DMS79 (cell line): ENCODE results near the gene FBF1.

ENCODE experiments used
- DNase-seq: peaks from one replicate; lab custom pipeline; 2025; lab: John Stamatoyannopoulos, UW

Gene FBF1

DNA sequence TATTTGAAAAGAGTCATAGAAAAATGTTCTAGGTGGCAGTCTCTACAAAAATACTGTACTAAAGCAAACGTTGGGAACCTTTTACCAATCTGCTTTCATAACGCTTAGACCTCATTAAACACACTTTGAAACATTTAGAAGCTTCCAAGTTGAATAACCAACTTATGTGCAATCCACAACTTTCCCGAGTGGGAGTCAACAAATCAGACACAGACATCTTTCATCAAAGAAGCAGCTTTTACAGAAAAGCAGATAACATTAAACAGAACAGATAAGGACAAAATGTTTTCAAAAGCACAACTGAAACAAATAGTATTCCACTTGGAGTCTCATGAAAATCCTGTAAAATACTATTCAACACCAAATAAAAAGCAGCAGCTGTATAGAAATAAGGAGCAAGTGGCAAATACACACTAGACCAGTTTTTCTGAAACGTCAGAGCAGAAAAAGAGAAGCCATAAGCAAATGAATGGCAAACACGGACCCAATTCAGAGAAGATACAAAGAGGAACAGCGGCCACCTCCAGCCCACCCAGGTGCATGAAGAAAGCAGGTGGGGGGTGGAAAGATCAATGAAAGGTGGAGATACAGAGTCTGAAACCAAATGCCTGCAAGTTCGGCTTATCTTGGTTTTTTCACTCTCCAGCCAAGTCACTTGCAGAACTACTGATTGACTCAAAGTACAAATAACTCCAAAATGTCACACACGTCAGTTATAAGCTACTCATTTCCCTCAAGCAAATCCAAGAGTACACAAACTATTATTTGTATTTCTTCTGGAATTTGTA, 18.4 kb upstream of the FBF1 start:
- no peak for DNase-seq

DNA sequence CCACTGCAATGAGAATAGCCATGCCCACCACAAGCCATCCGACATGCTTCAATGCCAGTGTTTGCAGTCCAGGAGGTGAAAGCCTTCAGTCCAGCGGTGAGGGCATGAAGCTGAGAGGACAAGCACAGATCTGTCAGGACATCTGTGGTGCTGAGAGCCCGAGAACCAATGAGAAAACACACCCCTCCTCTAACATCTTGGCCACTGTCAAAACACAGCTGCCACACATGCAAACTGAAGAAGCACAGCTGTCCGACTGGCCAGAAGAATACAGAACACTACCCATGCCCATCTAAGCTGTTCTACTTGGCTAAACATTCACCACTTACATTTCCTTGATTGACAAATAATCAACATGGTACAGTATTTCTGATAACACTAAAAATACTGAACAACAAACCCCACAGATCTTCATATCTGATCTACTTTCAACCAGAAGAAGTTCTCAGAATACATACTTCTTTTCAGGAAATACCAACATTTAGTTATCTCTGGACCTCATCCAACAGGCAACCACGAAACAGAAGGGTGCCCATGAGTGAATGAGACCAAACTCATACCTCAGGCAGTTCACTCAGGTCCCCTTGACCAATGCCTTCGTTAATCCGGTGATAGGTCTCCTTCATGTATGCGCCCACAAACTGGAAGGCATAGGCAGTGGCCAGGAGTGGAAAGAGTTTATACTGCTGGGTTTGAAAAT, 10.2 kb upstream of the FBF1 start:
- no peak for DNase-seq

DNA sequence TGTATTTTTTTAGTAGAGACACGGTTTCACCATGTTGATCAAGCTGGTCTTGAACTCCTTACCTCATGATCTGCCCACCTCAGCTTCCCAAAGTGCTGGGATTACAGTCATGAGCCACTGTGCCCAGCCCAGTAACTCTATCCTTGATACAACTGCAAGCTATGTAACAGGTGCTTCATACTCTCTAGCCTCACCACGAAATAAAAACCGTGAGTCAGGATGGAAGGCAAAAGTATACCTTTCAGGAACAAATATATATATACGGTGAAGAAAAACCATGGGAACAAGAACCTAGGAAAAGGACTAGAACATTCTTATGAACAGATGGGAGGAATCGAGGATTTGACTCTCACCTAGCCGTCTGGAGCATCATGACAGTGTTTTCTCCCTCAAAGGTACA, 9.6 kb upstream of the FBF1 start:
- DNase-seq: no peak

DNA sequence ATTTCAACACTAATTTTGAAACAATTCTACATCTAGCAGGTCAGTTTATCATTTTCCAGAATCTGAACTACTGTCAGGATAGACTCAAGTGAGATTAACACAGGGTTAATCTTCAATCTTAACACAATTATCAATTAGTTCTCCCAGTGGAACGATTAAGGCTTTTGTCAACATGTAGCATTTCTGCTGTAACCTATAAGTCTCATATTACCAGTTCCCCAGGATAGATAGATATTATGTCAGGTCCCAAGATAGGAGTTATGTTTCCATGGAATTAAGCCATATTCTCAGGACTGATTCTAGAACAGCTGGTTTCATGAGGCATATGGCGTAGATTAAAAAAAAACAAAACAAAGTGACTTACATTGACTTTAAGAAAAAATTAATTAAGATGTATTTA, 4.4 kb upstream of the FBF1 start:
- DNase-seq: no peak

DNA sequence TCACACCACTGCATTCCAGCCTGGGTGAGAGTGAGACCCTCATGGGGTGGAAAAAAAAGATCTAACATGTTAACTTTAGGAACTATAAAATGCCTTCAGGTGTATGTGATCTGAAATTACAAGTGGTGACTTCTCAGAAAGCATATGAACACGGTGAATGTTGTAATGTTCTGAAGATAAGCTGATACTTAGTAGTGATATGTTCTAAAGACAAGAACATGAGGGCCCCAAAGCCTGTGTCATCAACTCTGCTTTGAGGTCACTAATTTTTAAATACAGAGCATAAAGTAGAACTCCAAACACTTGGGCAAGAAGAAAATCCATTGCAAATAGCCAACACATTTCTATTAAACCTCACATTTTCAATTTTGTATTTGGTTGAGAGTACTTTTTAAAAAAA, 2.6 kb upstream of the FBF1 start:
- no peak for DNase-seq

DNA sequence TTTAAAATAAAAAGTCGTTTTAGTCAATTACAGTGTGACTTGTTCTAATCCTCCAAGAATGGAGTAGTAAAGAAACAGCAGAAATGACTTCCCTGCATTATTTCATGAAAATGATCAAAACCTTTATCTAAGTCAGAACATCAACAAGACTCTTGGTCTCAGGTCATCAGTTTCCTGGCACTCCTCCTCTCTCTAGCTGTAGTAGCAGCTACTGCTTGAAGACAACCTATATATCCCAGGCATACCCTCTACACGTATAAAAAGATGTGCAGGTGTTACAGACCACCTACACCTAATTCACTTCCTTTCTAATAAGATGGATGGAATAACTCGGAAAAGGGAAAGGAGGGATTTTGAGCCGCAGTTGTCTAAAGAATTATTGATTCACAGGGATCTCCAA, 1.6 kb upstream of the FBF1 start:
- DNase-seq: no peak

DNA sequence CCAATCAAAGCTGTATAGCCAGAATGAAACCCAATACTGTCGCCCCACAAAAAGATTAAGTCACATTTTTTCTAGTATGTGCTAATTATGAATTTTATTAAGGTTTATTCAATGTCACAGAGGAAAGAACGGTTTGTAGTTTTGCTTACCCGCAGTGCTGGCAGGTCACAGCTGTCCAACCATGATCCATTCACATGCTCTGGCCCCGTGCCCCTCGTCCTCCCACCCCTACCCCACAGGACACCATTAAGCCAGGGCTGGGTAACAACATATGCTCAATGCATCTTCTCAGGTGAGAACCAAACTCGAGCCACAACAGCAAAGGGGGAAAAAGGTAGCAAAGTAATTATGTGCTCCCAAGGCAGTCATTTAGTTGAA, 589 bp upstream of the FBF1 start:
- DNase-seq: no peak

DNA sequence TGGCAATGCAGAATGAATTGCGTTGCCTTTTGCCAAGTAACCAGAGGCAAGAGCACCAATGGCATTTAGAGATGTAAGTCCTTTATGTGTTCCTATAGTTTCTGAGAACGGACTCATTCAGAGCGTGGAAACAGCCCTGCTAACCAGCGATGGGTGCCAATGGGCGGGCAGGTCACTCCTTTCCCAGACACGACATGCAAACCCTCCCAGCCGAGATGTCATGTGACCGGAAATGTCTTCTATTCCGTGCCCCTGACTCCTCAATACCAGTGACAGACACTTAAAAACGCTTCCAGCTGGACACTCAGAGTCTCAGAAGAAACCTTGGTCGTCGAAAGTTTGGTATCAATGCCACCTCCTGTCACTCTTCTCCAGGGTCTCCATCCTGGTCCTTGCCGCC, 3.2 kb downstream of the FBF1 start:
- DNase-seq: no peak

DNA sequence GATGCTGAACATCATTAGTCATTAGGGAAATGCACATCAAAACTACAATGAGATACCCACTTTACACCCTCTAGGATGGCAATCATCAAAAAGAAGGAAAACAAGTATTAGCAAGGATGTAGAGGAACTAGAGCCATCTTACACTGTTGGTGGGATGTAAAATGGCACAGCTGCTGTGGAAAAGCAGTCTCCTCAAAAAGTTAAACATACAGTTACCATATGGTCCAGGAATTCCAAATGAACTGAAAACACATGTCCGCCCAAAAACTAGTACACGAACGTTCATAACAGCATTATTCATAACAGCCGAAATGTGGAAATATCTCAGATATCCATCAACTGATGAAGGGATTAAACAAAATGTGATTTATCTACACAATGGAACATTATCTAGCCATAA, 7.0 kb downstream of the FBF1 start:
- DNase-seq: no peak

DNA sequence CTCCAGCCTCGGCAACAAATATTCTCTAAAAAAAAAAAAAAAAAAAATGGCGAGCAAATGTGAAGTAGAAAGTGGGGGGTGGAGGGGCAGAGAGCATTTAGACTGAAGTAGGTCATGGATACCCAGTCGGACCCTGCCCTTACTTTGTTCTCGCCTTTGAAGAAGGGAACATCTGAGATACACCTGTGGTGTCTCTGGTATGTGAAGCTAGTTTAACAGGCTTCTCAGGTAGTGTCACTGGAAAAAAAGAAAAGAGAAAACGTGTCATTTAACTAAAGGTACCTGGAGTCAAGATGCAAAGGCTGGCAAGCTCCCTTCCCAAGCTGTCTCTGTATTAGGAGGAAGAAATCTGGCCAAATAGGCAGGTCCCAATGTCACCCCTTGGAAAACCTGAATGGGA, 8.0 kb downstream of the FBF1 start:
- no peak for DNase-seq

DNA sequence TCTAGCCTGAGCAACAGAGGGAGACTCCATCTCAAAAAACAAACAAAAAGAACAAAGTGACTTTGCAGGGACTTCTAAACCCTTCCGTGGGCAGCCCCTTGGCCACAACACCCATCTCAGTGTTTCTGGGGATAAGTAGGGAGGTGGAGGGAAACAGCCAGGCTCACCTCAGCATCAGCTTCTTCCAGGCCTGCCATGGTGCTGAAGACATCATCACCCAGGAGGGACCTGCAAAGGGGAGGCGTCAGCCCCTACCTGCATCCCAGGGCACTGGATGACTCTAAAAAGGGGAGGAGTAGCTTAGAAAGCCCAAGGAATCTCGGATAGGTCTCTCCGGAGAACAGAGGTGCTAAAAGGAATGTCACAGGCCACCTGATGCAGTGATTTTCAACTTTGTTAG, 9.8 kb downstream of the FBF1 start:
- DNase-seq: no peak

DNA sequence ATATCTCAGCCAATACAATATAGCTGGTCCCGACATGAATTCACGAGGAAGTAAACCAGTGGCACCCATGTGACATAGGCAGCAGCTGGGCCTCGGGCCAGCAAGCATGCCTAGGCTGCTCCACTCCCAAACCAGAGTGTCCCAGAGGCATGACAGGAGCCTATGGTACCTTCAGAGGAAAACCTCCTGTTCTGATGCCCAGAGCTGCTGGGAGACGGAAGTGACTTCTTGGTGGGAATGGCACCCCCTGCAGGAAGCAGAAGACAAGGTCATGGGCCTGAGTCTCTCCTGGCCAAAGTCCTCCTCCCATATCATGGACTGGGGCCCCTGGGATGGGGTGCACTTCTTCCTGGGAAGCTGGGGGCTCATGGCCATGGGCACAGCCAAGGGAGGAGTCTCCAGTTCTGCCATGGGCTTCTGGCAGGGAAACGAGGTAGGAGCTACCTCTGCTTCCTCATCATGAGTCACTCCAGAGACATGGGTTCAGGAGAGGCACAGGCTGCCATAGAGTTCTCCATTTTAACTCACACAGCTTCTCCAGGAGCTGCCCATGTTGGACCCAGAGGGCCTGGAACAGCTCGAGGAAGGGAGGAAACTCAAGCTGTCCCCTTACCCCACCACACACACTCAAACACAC, 13.4 kb downstream of the FBF1 start:
- DNase-seq: no peak

DNA sequence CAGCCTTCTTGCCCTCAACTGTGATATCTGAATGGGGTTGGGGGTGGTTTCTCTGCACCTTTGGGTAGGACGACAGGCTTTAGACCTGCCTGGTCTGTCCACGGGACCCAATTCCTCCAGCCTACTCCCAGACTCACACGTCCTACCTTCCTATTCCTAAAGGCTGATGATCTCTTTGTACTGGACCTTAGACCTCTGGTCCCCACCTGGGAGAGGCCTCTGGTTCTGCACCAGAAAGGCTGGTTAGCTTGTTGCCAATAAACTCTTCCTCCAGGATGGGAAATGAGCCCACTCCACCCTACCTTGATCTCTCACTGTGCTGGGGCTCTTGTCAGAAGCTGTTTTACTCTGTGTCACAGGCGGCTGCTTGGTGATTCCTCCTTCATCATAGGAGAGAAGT, 14.4 kb downstream of the FBF1 start:
- DNase-seq: no peak

DNA sequence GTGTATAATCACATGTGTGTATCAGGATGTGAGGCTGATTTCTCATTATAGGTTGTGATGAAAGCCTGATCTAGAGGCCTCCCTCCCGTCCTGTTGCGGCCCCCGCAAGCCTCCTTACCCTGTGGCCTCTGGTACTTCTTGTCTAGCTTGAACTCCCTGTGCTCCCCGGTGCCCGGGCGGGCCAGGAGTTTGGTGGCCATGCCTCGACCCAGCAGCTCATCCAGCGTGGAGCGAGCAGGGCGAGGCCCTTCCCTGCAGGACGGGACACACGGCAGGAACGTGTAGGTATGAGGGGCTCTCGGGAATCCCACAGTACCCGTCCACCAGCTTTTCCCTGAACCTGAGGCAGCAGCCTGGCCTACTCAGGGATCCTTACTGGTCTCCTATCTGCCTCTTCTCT, 14.9 kb downstream of the FBF1 start:
- no peak for DNase-seq

DNA sequence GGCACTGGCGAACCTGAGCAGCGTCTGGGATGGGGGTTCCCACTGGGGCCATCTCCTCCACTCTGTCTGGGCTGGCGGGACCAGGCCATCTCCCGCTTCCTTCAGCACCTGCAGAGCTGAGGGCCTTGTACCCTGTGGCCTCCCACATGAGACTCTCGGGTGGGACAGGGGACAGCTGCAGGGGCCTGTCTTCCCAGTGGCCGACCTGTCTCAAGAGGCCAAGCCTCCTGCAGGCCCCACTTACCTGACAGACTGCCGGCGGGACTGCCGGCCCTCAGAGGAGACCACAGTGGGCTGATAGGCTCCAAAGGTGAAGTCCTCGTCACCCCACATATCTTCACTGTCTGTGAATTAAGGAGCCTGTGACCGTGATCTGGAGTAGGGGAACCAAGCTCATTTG, 15.7 kb downstream of the FBF1 start:
- no peak for DNase-seq

DNA sequence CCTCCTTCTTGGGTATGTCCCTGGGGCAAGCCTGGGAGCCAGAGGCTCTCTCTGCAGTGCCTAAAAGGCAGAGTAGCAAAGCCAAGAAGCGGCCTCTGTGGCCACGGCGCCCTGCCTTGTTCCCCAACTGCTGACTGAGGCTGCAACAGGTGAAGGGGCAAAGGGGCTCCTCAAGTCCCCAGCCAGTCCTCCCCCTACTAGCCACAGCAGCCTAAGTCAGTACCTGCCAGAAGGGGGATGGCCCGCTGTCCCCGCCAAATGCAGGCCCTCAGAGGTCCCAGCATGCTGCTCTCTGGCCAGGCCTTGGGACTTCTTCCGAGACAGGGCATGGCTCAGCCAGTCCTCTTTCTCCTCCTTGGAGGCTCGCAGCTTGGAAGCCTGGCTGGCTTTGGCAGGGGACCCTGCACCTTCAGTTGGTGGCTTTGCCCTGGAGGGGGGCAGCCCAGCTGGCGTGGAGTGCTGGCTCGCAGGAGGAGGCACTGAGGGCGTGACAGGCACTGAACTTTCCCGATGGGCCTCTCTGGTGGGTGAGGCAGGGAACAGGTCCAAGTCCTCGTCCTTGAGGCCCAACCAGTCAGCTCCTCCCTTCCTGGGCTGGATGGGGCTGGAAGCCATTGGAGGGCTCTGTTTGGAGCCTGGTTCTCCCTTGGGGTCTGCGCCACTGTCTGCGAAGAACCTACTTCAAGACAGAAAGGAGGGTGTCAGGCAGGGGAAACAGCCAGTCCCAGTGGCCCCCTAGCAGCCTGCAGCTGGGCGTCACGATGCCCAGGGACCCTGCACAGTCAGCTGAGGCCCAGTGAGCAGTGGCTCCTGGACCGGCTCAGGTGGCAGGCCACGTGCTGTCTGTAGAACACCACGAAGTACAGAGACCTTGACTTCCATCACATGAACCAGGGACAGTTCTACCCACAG, 17.6 kb downstream of the FBF1 start:
- DNase-seq: no peak

DNA sequence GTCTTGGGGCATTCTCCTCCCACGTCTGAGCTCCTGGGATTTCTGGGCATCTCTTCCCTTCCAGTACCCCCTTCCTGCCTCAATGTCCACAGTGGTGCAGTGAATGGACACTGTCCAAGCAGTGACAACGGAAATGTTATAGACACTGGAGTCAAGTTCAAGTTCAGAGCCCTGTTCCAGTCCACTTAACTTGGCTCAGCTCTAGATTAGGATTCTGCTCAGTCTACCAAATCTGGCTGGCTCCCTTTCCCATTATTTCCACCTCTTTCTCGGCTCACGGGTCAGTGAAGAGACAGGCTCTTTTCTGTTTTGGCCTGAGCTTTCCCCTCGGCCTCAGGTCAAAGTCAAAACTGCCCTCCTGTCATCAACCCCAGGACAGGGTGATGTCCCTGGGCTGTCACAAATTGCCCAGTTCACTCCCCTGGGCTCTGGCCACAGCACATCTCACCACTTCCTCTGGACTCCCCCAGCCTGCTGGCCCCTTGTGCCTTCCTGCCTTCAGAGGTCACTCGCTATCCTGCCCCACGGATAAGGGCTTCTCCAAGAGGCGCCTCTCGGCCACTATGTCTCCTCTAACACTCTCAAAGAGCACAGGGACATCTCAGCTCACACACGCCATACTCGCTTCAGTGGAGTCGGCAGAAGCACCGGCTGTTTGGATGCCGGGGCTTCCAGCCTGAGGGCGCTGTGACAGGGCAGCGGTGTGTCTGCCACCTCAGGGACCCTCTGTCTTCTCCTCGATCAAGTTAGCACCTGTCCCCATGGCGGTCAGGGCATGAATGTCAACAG, 18.5 kb downstream of the FBF1 start:
- DNase-seq: no peak

DNA sequence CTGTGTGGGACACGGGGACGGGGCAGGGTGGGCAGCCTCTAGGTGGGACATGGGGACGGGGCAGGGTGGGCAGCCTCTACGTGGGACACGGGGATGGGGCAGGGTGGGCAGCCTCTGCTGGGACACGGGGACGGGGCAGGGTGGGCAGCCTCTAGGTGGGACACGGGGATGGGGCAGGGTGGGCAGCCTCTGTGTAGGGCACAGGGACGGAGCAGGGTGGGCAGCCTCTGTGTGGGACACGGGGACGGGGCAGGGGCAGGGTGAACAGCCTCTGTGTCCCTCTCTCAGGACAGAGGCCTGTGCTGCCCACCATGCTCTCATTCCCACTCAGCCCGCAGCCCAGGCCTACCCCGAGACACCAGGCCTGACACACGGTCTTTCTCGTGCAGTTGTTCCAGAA, 19.2 kb downstream of the FBF1 start:
- DNase-seq: no peak

DNA sequence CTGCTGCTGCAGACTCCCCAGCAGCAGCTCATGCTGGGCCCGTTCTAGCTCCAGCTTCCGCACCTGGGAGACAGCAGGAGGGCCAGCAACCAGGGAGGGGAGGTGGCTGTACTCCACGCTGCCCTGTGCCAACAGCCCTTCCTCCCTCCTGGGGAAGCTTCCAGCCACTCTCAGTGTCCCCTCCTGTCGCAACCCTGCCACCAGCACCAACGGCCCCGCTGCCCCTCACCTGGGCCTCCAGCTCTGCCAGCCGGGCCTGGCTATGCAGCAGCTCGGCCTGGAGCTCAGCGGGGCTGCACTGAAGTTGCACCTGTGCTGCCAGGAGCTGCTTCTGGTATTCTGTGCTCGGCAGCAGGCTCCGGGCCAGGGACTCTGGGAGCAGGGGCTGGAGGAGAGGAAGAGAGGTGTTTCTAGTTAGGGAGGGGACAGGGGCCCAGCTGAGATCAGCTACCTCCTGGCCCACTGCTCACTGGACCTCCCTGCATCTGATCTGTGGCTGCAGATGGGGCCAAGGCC, 20.7 kb downstream of the FBF1 start:
- no peak for DNase-seq

DNA sequence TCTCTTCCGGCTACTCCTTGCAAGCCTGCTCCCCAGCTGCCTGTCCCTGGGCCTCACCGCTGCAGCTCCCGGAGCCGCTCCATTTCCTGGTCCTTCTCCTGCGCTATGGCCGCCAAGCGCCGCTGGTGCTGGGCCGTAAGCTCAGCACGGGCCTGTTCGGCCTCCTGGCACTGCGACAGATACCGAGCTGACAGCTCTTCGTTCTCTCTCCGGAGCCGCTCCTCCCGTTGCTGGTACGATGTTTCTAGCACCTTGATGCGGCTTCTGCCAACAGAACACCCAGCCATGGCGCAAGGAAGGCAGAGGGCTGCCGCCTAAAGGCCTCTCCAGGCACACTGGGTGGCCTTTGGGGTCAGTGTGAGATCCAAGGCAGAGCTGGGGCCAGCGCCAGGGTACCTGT, 21.2 kb downstream of the FBF1 start:
- DNase-seq: no peak

DNA sequence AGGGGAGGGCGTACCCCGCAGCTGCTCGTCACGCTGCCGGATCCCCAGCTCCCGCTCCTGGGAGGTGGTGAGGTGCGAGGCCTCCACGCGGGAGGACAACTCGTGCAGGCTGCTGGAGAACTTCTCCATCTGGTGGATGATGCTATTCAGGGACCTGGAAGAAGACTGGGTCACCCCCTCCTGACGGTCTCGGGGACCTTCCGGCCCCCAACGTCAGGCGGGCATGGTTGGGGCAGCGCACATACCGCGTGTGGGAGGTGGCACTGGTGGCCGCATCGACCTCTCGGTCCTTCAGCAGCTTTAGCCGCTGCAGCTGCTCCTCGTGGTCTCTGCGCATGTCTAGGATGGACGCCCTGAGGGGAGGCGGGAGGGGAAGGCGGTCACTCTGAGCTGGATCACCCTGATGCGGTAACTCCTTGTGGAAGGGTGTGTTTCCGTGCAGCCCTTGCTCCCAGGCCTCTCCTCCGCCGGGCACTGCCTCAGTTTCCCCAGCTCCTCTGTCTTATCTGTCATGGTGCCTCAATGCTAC, 22.9 kb downstream of the FBF1 start:
- DNase-seq: no peak
